Natural killer cell (primary cell): ENCODE results near the gene SIGLEC14. TPM values are rescaled to one million over a fixed set of nuclear protein-coding genes. Genes with fewer than 3 reads are reported as not detected.

Experiments
- ATAC-seq, 3 donors: fragments of 150-1000 bp in 2 of 3; fragments of 200-7000 bp in 1 of 3; cut with Tn5 transposase; 1 replicate in 1 of 3; 2 replicates in 2 of 3; pipeline ENCODE4 v1.10.0; 2021; ENCODE audit warnings: mild to moderate bottlenecking in 2 of 3, moderate library complexity in 2 of 3
- DNase-seq, 2 donors: peaks; one replicate each; pipeline versions ENCODE4 v3.0.0 to v3.0.0-alpha.2; 2013 to 2021; ENCODE audit warnings: mixed read lengths in 1 of 2
- H3K27ac ChIP-seq: one replicate; pipeline ENCODE4 v1.5.1; 2013; ENCODE audit warnings: mild to moderate bottlenecking, low read length
- H3K27me3 ChIP-seq: one replicate; pipeline ENCODE4 v1.6.1; 2013; ENCODE audit warnings: low read length; ENCODE audit not compliant: control insufficient read depth, insufficient read depth
- H3K36me3 ChIP-seq: one replicate; pipeline ENCODE4 v1.6.1; 2013; ENCODE audit warnings: low read length; ENCODE audit not compliant: control insufficient read depth, insufficient read depth
- H3K4me1 ChIP-seq: one replicate; pipeline ENCODE4 v1.6.1; 2013; ENCODE audit warnings: low read length; ENCODE audit not compliant: control insufficient read depth, insufficient read depth
- H3K4me3 ChIP-seq: one replicate; pipeline ENCODE4 v1.5.1; 2013; ENCODE audit warnings: low read length
- H3K9me3 ChIP-seq: one replicate; pipeline ENCODE4 v1.6.1; 2013; ENCODE audit warnings: low read length; ENCODE audit not compliant: control insufficient read depth, insufficient read depth
- H3K27ac Mint-ChIP-seq, 2 donors: one replicate each; pipeline ENCODE4 v1.8.0; 2022; ENCODE audit warnings: mild to moderate bottlenecking in 2 of 2, mixed read lengths in 2 of 2, moderate library complexity in 1 of 2
- H3K27me3 Mint-ChIP-seq, 2 donors: one replicate each; pipeline ENCODE4 v1.8.0; 2022; ENCODE audit warnings: low read depth in 2 of 2, mixed read lengths in 2 of 2
- H3K36me3 Mint-ChIP-seq: one replicate; pipeline ENCODE4 v1.8.0; 2022; ENCODE audit warnings: mixed read lengths
- H3K4me1 Mint-ChIP-seq, 2 donors: one replicate each; pipeline ENCODE4 v1.8.0; 2022; ENCODE audit warnings: mixed read lengths in 2 of 2
- H3K4me3 Mint-ChIP-seq: one replicate; pipeline ENCODE4 v1.8.0; 2022; ENCODE audit warnings: mild to moderate bottlenecking, moderate library complexity, mixed read lengths
- H3K9me3 Mint-ChIP-seq, 2 donors: one replicate each; pipeline ENCODE4 v1.8.0; 2022; ENCODE audit warnings: mixed read lengths in 2 of 2
- CTCF ChIP-seq: fragments of 200-600 bp; IDR thresholded peaks from one replicate; pipeline ENCODE4 v1.8.0; 2022; ENCODE audit warnings: antibody characterized with exemption
- WGBS: methylation state at CpG from one replicate; pipeline ENCODE4 v1.1.7; 2013; ENCODE audit warnings: missing lambda C conversion rate; ENCODE audit not compliant: insufficient coverage; 5-methylcytosine and 5-hydroxymethylcytosine counted together
- intact Hi-C: fragments of 100-400 bp; cut with micrococcal nuclease; formaldehyde crosslinking; loops from one replicate; pipeline ENCODE4 v1.14.2; 2022
- total RNA-seq, 4 donors: library from RNA; stranded (reverse); fragments of 120-200 nt in 1 of 4; gene quantifications; one replicate each; pipeline versions ENCODE4 v1.2.3 to v1.2.4, GENCODE V29; 2013 to 2022

SIGLEC14 gene
- total RNA-seq, 3 donors from 2014 or later (not counting 1 experiment from before 2014, with no cell fraction given) = 2.7 to 4.9 (median 2.9) TPM

- H3K36me3 ChIP-seq = no peaks in the 10 kb centered on the region
These were observed 31.8 kb downstream of the SIGLEC14 start for GRCh38 chr19:51614789-51615188.

GRCh38 chr19:51610576-51610975 is 36.0 kb downstream of the SIGLEC14 start:
- peaks cover 7% of the 10 kb centered on the region for H3K9me3 ChIP-seq
- H3K36me3 ChIP-seq = no peaks in the 10 kb centered on the region
- ATAC-seq (no peak), DNase-seq (no peak)
- WGBS = 36% methylated on average over 1 of the region's 1 CpG
- H3K27me3 Mint-ChIP-seq = peaks cover 0 to 2% of the 10 kb centered on the region in 2 donors
- no peaks in the 10 kb centered on the region for H3K27me3 ChIP-seq
- H3K4me1 ChIP-seq = peaks cover 13% of the 10 kb centered on the region
- no peak overlapping the region for H3K4me3 Mint-ChIP-seq
- H3K9me3 Mint-ChIP-seq = peaks cover 0 to 2% of the 10 kb centered on the region in 2 donors
- intact Hi-C loops = no loop called here
- H3K36me3 Mint-ChIP-seq = no peaks in the 10 kb centered on the region
- H3K27ac ChIP-seq = no peak overlapping the region
- TF ChIP-seq CTCF = no peak
- H3K4me3 ChIP-seq = no peak overlapping the region
- no peak overlapping the region for H3K27ac Mint-ChIP-seq
- peaks cover 0 to 17% of the 10 kb centered on the region in 2 donors for H3K4me1 Mint-ChIP-seq

More at GRCh38 chr19:51614789-51615188, 31.8 kb downstream of the SIGLEC14 start:
- intact Hi-C loops = no loop called here
- no peaks in the 10 kb centered on the region for H3K27me3 ChIP-seq
- peaks cover 0 to 2% of the 10 kb centered on the region in 2 donors for H3K9me3 Mint-ChIP-seq
- no peaks in the 10 kb centered on the region for H3K4me1 Mint-ChIP-seq
- peaks cover 0 to 5% of the 10 kb centered on the region in 2 donors for H3K27me3 Mint-ChIP-seq
- no peak overlapping the region for H3K27ac Mint-ChIP-seq
- DNase-seq (no peak), ATAC-seq (no peak)
- no peak overlapping the region for H3K4me3 Mint-ChIP-seq
- H3K4me3 ChIP-seq = no peak overlapping the region
- TF ChIP-seq CTCF = no peak
- H3K36me3 Mint-ChIP-seq = no peaks in the 10 kb centered on the region
- no peaks in the 10 kb centered on the region for H3K4me1 ChIP-seq
- 87% methylated on average over 3 of the region's 5 CpGs for WGBS
- peaks cover 7% of the 10 kb centered on the region for H3K9me3 ChIP-seq
- no peak overlapping the region for H3K27ac ChIP-seq

GRCh38 chr19:51607920-51608562 is 38.6 kb downstream of the SIGLEC14 start:
- H3K27me3 ChIP-seq = no peaks in the 10 kb centered on the region
- Mint-ChIP-seq H3K4me1 (peaks cover 0 to 17% of the 10 kb centered on the region in 2 donors), H3K4me3 (no peak overlapping the region), H3K27me3 (no peaks in the 10 kb centered on the region), H3K36me3 (no peaks in the 10 kb centered on the region), H3K9me3 (peaks cover 0 to 2% of the 10 kb centered on the region in 2 donors), H3K27ac (no peak overlapping the region)
- intact Hi-C loops = no loop called here
- WGBS = 29% methylated on average over 13 of the region's 13 CpGs
- DNase-seq = peak; percentile 46 to 68
- H3K36me3 ChIP-seq = no peaks in the 10 kb centered on the region
- no peak overlapping the region for H3K4me3 ChIP-seq
- H3K9me3 ChIP-seq = peaks cover 6% of the 10 kb centered on the region
- no peak for TF ChIP-seq CTCF
- no peak overlapping the region for H3K27ac ChIP-seq
- peaks cover 13% of the 10 kb centered on the region for H3K4me1 ChIP-seq
- peak; percentile 53 to 74 (median 69) for ATAC-seq
